ENCODE data around the gene DPF3.

DNA sequence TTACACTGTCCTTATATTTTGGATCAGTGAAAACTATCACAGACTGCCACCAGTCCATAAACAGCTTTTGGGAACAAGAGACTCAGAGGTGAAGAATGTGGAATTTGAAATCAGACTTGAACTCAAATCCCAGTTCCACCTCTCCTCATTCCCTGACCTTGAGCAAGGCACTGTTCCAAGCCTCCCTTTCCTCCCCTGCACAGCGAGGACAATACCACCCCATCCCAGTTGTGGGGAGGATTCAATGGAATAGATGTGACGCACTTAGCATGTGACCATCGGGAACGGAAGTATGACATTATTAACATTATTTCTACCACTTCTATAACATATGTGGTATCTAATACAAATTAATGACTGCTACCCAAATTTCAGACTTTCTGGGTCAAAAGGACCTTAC, 63.5 kb downstream of the DPF3 start:
- TF ChIP-seq POLR2A (IDR thresholded peaks at IDR 0.05): no peak
- TF ChIP-seq, protein P1, sequence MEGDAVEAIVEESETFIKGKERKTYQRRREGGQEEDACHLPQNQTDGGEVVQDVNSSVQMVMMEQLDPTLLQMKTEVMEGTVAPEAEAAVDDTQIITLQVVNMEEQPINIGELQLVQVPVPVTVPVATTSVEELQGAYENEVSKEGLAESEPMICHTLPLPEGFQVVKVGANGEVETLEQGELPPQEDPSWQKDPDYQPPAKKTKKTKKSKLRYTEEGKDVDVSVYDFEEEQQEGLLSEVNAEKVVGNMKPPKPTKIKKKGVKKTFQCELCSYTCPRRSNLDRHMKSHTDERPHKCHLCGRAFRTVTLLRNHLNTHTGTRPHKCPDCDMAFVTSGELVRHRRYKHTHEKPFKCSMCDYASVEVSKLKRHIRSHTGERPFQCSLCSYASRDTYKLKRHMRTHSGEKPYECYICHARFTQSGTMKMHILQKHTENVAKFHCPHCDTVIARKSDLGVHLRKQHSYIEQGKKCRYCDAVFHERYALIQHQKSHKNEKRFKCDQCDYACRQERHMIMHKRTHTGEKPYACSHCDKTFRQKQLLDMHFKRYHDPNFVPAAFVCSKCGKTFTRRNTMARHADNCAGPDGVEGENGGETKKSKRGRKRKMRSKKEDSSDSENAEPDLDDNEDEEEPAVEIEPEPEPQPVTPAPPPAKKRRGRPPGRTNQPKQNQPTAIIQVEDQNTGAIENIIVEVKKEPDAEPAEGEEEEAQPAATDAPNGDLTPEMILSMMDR (IDR thresholded peaks at IDR 0.05): no peak

All from suprapubic skin (tissue), 3 donors.